Measurements from ENCODE around the gene GABRB3.

GABRB3 gene

GRCh38 chr15:26767169-26767670 lies 5.6 kb downstream of the GABRB3 start:
- Histone ChIP-seq H3K23ac (ENCODE audit: low read length) (no peak overlapping the region), H3K9ac (ENCODE audit: low read length) (no peak overlapping the region), H3K14ac (ENCODE audit: low read length) (no peak overlapping the region), H3K18ac (ENCODE audit: low read length) (no peak overlapping the region), H2AFZ (ENCODE audit: insufficient read depth, low read length, poor library complexity) (no peak overlapping the region), H4K12ac (ENCODE audit: low read depth, low read length) (no peak overlapping the region), H3K4ac (ENCODE audit: low read depth, low read length) (no peak overlapping the region), H3K9me3 (ENCODE audit: insufficient read depth, low read depth, low read length) (no peaks in the 10 kb centered on the region), H3K4me3 (ENCODE audit: low read depth, low read length) (no peak overlapping the region), H3K79me2 (ENCODE audit: control insufficient read depth, insufficient read depth, low read length, poor library complexity) (no peaks in the 10 kb centered on the region), H2BK5ac (ENCODE audit: low read depth, low read length, poor library complexity) (no peak overlapping the region), H4K91ac (ENCODE audit: low read depth, low read length) (no peak overlapping the region), H3K4me2 (ENCODE audit: low read length) (peak overlapping the region; percentile 28), H3K79me1 (ENCODE audit: low read length) (peaks cover 2% of the 10 kb centered on the region), H3K36me3 (ENCODE audit: control insufficient read depth in 1 of 2, insufficient read depth in 2 of 2, low read length in 2 of 2) (no peaks in the 10 kb centered on the region), H2AK5ac (ENCODE audit: low read length) (no peak overlapping the region), H3K4me1 (ENCODE audit: control insufficient read depth in 1 of 2, insufficient read depth in 2 of 2, low read length in 2 of 2) (peaks cover 3 to 8% of the 10 kb centered on the region in 2 experiments), H4K8ac (ENCODE audit: low read depth, low read length) (no peak overlapping the region), H3K27ac (ENCODE audit: low read depth, low read length) (peak overlapping the region; percentile 53), H2BK120ac (ENCODE audit: insufficient read depth, low read length, poor library complexity) (no peak overlapping the region), H3K27me3 (ENCODE audit: insufficient read depth, low read length) (no peaks in the 10 kb centered on the region), H2BK12ac (ENCODE audit: low read length) (no peak overlapping the region)
- WGBS (ENCODE audit: extremely low coverage, insufficient coverage, insufficient read length) = no CpG with 5 or more reads among the region's 5 CpGs
- no peak for DNase-seq

DNA sequence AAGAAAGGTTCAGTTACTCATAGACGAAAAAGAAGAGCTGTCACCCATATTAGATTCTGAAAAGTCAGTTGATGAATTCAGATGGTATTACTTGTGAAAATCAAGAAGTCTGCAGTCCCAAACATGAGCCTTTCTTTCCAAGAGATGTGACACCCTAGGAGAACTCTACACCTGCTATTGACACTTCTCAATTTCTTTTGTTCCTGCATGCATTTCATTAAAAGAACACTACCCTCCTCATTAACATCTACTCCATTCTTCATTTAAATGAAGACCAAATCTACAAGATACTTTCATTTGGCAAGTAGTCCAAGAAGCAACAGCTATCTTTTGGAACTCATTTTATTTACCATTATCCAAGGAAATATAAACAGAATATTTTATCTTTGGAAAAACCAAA lies 6.6 kb downstream of the GABRB3 start:
- Histone ChIP-seq H3K27ac (ENCODE audit: low read depth, low read length) (no peak overlapping the region), H2BK12ac (ENCODE audit: low read length) (no peak overlapping the region), H3K4ac (ENCODE audit: low read depth, low read length) (no peak overlapping the region), H4K91ac (ENCODE audit: low read depth, low read length) (no peak overlapping the region), H3K14ac (ENCODE audit: low read length) (no peak overlapping the region), H3K79me1 (ENCODE audit: low read length) (peaks cover 2% of the 10 kb centered on the region), H3K4me1 (ENCODE audit: control insufficient read depth in 1 of 2, insufficient read depth in 2 of 2, low read length in 2 of 2) (peaks cover 3 to 8% of the 10 kb centered on the region in 2 experiments), H3K4me2 (ENCODE audit: low read length) (no peak overlapping the region), H3K79me2 (ENCODE audit: control insufficient read depth, insufficient read depth, low read length, poor library complexity) (no peaks in the 10 kb centered on the region), H2AK5ac (ENCODE audit: low read length) (no peak overlapping the region), H4K12ac (ENCODE audit: low read depth, low read length) (no peak overlapping the region), H2BK5ac (ENCODE audit: low read depth, low read length, poor library complexity) (no peak overlapping the region), H3K23ac (ENCODE audit: low read length) (no peak overlapping the region), H4K8ac (ENCODE audit: low read depth, low read length) (no peak overlapping the region), H3K27me3 (ENCODE audit: insufficient read depth, low read length) (no peaks in the 10 kb centered on the region), H3K9me3 (ENCODE audit: insufficient read depth, low read depth, low read length) (no peaks in the 10 kb centered on the region), H2AFZ (ENCODE audit: insufficient read depth, low read length, poor library complexity) (no peak overlapping the region), H3K18ac (ENCODE audit: low read length) (no peak overlapping the region), H3K9ac (ENCODE audit: low read length) (no peak overlapping the region), H3K36me3 (ENCODE audit: control insufficient read depth in 1 of 2, insufficient read depth in 2 of 2, low read length in 2 of 2) (no peaks in the 10 kb centered on the region), H2BK120ac (ENCODE audit: insufficient read depth, low read length, poor library complexity) (no peak overlapping the region), H3K4me3 (ENCODE audit: low read depth, low read length) (no peak overlapping the region)
- no CpG with 5 or more reads among the region's 1 CpG for WGBS (ENCODE audit: extremely low coverage, insufficient coverage, insufficient read length)
- no peak for DNase-seq

DNA sequence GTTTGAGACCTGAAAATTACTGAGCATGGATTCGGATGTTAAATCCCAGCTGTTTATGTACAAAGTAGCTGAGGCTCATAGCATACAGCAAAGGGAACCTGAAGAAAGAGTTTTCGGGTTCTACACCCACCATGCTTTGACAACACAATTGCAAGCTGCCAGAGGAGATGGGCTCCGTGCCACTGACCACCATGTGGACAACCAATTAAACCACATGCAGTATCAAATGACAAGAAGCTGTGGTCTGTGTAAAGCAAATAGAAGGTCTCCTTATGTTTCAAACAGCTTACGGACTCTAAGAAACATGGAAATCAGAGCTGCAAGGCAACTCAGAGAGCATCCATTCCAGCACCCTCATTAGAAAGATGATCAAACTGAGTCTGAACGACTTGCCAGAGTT lies 12.9 kb downstream of the GABRB3 start:
- no peaks in the 10 kb centered on the region for H3K36me3 ChIP-seq (ENCODE audit: control insufficient read depth in 1 of 2, insufficient read depth in 2 of 2, low read length in 2 of 2)
- H2BK12ac ChIP-seq (ENCODE audit: low read length) = no peak overlapping the region
- no peak overlapping the region for H2BK120ac ChIP-seq (ENCODE audit: insufficient read depth, low read length, poor library complexity)
- H3K4ac ChIP-seq (ENCODE audit: low read depth, low read length) = no peak overlapping the region
- DNase-seq = no peak
- H2AFZ ChIP-seq (ENCODE audit: insufficient read depth, low read length, poor library complexity) = no peak overlapping the region
- no peak overlapping the region for H3K23ac ChIP-seq (ENCODE audit: low read length)
- no peak overlapping the region for H4K8ac ChIP-seq (ENCODE audit: low read depth, low read length)
- H3K4me2 ChIP-seq (ENCODE audit: low read length) = no peak overlapping the region
- H3K4me1 ChIP-seq (ENCODE audit: control insufficient read depth in 1 of 2, insufficient read depth in 2 of 2, low read length in 2 of 2) = no peaks in the 10 kb centered on the region
- no peak overlapping the region for H3K27ac ChIP-seq (ENCODE audit: low read depth, low read length)
- no peak overlapping the region for H2AK5ac ChIP-seq (ENCODE audit: low read length)
- no peaks in the 10 kb centered on the region for H3K79me1 ChIP-seq (ENCODE audit: low read length)
- H4K12ac ChIP-seq (ENCODE audit: low read depth, low read length) = no peak overlapping the region
- no peak overlapping the region for H3K14ac ChIP-seq (ENCODE audit: low read length)
- H2BK5ac ChIP-seq (ENCODE audit: low read depth, low read length, poor library complexity) = no peak overlapping the region
- H4K91ac ChIP-seq (ENCODE audit: low read depth, low read length) = no peak overlapping the region
- H3K4me3 ChIP-seq (ENCODE audit: low read depth, low read length) = no peak overlapping the region
- H3K9me3 ChIP-seq (ENCODE audit: insufficient read depth, low read depth, low read length) = no peaks in the 10 kb centered on the region
- no peak overlapping the region for H3K9ac ChIP-seq (ENCODE audit: low read length)
- no peaks in the 10 kb centered on the region for H3K79me2 ChIP-seq (ENCODE audit: control insufficient read depth, insufficient read depth, low read length, poor library complexity)
- no CpG with 5 or more reads among the region's 5 CpGs for WGBS (ENCODE audit: extremely low coverage, insufficient coverage, insufficient read length)
- H3K27me3 ChIP-seq (ENCODE audit: insufficient read depth, low read length) = no peaks in the 10 kb centered on the region
- H3K18ac ChIP-seq (ENCODE audit: low read length) = no peak overlapping the region

GRCh38 chr15:26758079-26758478 lies 14.8 kb downstream of the GABRB3 start:
- no CpG with 5 or more reads among the region's 4 CpGs for WGBS (ENCODE audit: extremely low coverage, insufficient coverage, insufficient read length)

More at GRCh38 chr15:26758079-26758478, 14.8 kb downstream of the GABRB3 start:
- Histone ChIP-seq H3K79me1 (ENCODE audit: low read length) (no peaks in the 10 kb centered on the region), H2AFZ (ENCODE audit: insufficient read depth, low read length, poor library complexity) (no peak overlapping the region), H3K27ac (ENCODE audit: low read depth, low read length) (no peak overlapping the region), H2AK5ac (ENCODE audit: low read length) (no peak overlapping the region), H3K4me2 (ENCODE audit: low read length) (no peak overlapping the region), H3K27me3 (ENCODE audit: insufficient read depth, low read length) (no peaks in the 10 kb centered on the region), H3K9ac (ENCODE audit: low read length) (no peak overlapping the region), H3K9me3 (ENCODE audit: insufficient read depth, low read depth, low read length) (no peaks in the 10 kb centered on the region), H3K4ac (ENCODE audit: low read depth, low read length) (no peak overlapping the region), H3K14ac (ENCODE audit: low read length) (no peak overlapping the region), H2BK5ac (ENCODE audit: low read depth, low read length, poor library complexity) (no peak overlapping the region), H2BK120ac (ENCODE audit: insufficient read depth, low read length, poor library complexity) (no peak overlapping the region), H3K23ac (ENCODE audit: low read length) (no peak overlapping the region), H4K12ac (ENCODE audit: low read depth, low read length) (no peak overlapping the region), H3K36me3 (ENCODE audit: control insufficient read depth in 1 of 2, insufficient read depth in 2 of 2, low read length in 2 of 2) (no peaks in the 10 kb centered on the region), H4K8ac (ENCODE audit: low read depth, low read length) (no peak overlapping the region), H3K4me3 (ENCODE audit: low read depth, low read length) (no peak overlapping the region), H3K79me2 (ENCODE audit: control insufficient read depth, insufficient read depth, low read length, poor library complexity) (no peaks in the 10 kb centered on the region), H4K91ac (ENCODE audit: low read depth, low read length) (no peak overlapping the region), H3K18ac (ENCODE audit: low read length) (no peak overlapping the region), H2BK12ac (ENCODE audit: low read length) (no peak overlapping the region), H3K4me1 (ENCODE audit: control insufficient read depth in 1 of 2, insufficient read depth in 2 of 2, low read length in 2 of 2) (no peaks in the 10 kb centered on the region)
- no peak for DNase-seq

Measured in trophoblast cell (in vitro differentiated cells and primary cell).